Natural killer cell (primary cell): ENCODE results near the gene DCAF11. TPM values are rescaled to one million over a fixed set of nuclear protein-coding genes. Genes with fewer than 3 reads are reported as not detected.

Experiments used
- ATAC-seq, 3 donors: fragments of 150-1000 bp in 2 of 3; fragments of 200-7000 bp in 1 of 3; cut with Tn5 transposase; 1 replicate in 1 of 3; 2 replicates in 2 of 3; pipeline ENCODE4 v1.10.0; 2021; ENCODE audit warnings: mild to moderate bottlenecking in 2 of 3, moderate library complexity in 2 of 3
- DNase-seq, 2 donors: peaks; one replicate each; pipeline versions ENCODE4 v3.0.0 to v3.0.0-alpha.2; 2013 to 2021; ENCODE audit warnings: mixed read lengths in 1 of 2
- H3K27ac ChIP-seq: one replicate; pipeline ENCODE4 v1.5.1; 2013; ENCODE audit warnings: mild to moderate bottlenecking, low read length
- H3K27me3 ChIP-seq: one replicate; pipeline ENCODE4 v1.6.1; 2013; ENCODE audit warnings: low read length; ENCODE audit not compliant: control insufficient read depth, insufficient read depth
- H3K36me3 ChIP-seq: one replicate; pipeline ENCODE4 v1.6.1; 2013; ENCODE audit warnings: low read length; ENCODE audit not compliant: control insufficient read depth, insufficient read depth
- H3K4me1 ChIP-seq: one replicate; pipeline ENCODE4 v1.6.1; 2013; ENCODE audit warnings: low read length; ENCODE audit not compliant: control insufficient read depth, insufficient read depth
- H3K4me3 ChIP-seq: one replicate; pipeline ENCODE4 v1.5.1; 2013; ENCODE audit warnings: low read length
- H3K9me3 ChIP-seq: one replicate; pipeline ENCODE4 v1.6.1; 2013; ENCODE audit warnings: low read length; ENCODE audit not compliant: control insufficient read depth, insufficient read depth
- H3K27ac Mint-ChIP-seq, 2 donors: one replicate each; pipeline ENCODE4 v1.8.0; 2022; ENCODE audit warnings: mild to moderate bottlenecking in 2 of 2, mixed read lengths in 2 of 2, moderate library complexity in 1 of 2
- H3K27me3 Mint-ChIP-seq, 2 donors: one replicate each; pipeline ENCODE4 v1.8.0; 2022; ENCODE audit warnings: low read depth in 2 of 2, mixed read lengths in 2 of 2
- H3K36me3 Mint-ChIP-seq: one replicate; pipeline ENCODE4 v1.8.0; 2022; ENCODE audit warnings: mixed read lengths
- H3K4me1 Mint-ChIP-seq, 2 donors: one replicate each; pipeline ENCODE4 v1.8.0; 2022; ENCODE audit warnings: mixed read lengths in 2 of 2
- H3K4me3 Mint-ChIP-seq: one replicate; pipeline ENCODE4 v1.8.0; 2022; ENCODE audit warnings: mild to moderate bottlenecking, moderate library complexity, mixed read lengths
- H3K9me3 Mint-ChIP-seq, 2 donors: one replicate each; pipeline ENCODE4 v1.8.0; 2022; ENCODE audit warnings: mixed read lengths in 2 of 2
- CTCF ChIP-seq: fragments of 200-600 bp; IDR thresholded peaks from one replicate; pipeline ENCODE4 v1.8.0; 2022; ENCODE audit warnings: antibody characterized with exemption
- WGBS: methylation state at CpG from one replicate; pipeline ENCODE4 v1.1.7; 2013; ENCODE audit warnings: missing lambda C conversion rate; ENCODE audit not compliant: insufficient coverage; 5-methylcytosine and 5-hydroxymethylcytosine counted together
- intact Hi-C: fragments of 100-400 bp; cut with micrococcal nuclease; formaldehyde crosslinking; loops from one replicate; pipeline ENCODE4 v1.14.2; 2022
- total RNA-seq, 4 donors: library from RNA; stranded (reverse); fragments of 120-200 nt in 1 of 4; gene quantifications; one replicate each; pipeline versions ENCODE4 v1.2.3 to v1.2.4, GENCODE V29; 2013 to 2022

Gene DCAF11
- total RNA-seq, 3 donors from 2014 or later (not counting 1 experiment from before 2014, with no cell fraction given): 77.5 to 99.3 (median 96.3) TPM

DNA sequence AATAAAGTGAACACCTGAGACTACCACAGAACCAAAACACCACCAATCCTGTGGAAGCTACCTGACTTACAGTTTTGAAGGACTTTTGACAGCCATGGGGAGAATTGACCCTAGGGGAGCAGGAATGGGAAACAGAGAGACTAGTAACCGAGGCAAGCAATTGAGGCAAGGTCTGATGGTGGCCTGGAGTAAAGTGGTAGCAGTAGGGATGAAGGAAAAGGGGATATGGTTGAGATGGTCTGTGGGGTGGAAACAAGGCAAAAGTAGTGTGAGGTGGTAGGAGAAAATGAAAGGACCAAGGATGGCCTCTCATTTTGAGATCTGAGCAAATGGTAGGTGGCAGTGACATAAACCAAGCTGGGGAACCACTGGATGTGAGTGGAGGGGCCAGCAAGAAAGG lies 42.3 kb downstream of the DCAF11 start:
- DNase-seq (no peak), ATAC-seq (no peak)
- WGBS: 92% methylated on average over 1 of the region's 1 CpG
- Mint-ChIP-seq H3K27me3 (no peaks in the 10 kb centered on the region), H3K9me3 (no peaks in the 10 kb centered on the region), H3K27ac (no peak overlapping the region), H3K36me3 (no peaks in the 10 kb centered on the region), H3K4me1 (peaks cover 13 to 22% of the 10 kb centered on the region in 2 donors), H3K4me3 (no peak overlapping the region)
- Histone ChIP-seq H3K27ac (no peak overlapping the region), H3K9me3 (no peaks in the 10 kb centered on the region), H3K4me1 (peaks cover 10% of the 10 kb centered on the region), H3K27me3 (no peaks in the 10 kb centered on the region), H3K4me3 (no peak overlapping the region), H3K36me3 (peaks cover 64% of the 10 kb centered on the region)
- intact Hi-C loops: no loop called here
- TF ChIP-seq CTCF: no peak

DNA sequence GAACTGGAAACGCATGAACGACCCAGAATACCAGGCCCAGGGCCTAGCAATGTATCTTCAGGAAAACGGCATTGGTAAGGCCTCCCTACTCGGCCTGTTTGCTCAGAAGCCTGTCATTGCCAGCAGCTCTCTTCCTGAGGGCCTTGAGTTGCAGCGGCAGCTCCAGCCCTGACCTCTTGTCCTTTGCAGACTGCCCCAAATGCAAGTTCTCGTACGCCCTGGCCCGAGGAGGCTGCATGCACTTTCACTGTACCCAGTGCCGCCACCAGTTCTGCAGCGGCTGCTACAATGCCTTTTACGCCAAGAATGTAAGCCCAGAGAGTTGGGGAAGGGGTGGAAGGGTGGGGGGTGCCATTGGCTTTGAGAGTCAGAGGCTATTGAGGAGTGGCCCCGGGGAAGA lies 42.8 kb downstream of the DCAF11 start:
- WGBS: 98% methylated on average over 12 of the region's 12 CpGs
- intact Hi-C loops: no loop called here

GRCh38 chr14:24159777-24160498 lies 45.4 kb downstream of the DCAF11 start:
- TF ChIP-seq CTCF: no peak
- WGBS: 92% methylated on average over 11 of the region's 11 CpGs
- Mint-ChIP-seq H3K27me3 (no peaks in the 10 kb centered on the region), H3K27ac (peak overlapping the region; percentile 97), H3K36me3 (no peaks in the 10 kb centered on the region), H3K4me1 (peaks cover 33 to 49% of the 10 kb centered on the region in 2 donors), H3K4me3 (peak overlapping the region; percentile 21), H3K9me3 (no peaks in the 10 kb centered on the region)
- ATAC-seq (no peak), DNase-seq (no peak)
- Histone ChIP-seq H3K27me3 (no peaks in the 10 kb centered on the region), H3K4me3 (no peak overlapping the region), H3K27ac (peak overlapping the region; percentile 94), H3K4me1 (peaks cover 37% of the 10 kb centered on the region), H3K9me3 (no peaks in the 10 kb centered on the region), H3K36me3 (peaks cover 74% of the 10 kb centered on the region)
- intact Hi-C loops: loop anchor here (2.0 kb wide), 1 partner anchor 101 kb away; no protein-coding TSS in a partner anchor

More for the DNA sequence above, 42.8 kb downstream of the DCAF11 start:
- Mint-ChIP-seq H3K4me3 (no peak overlapping the region), H3K36me3 (no peaks in the 10 kb centered on the region), H3K27me3 (no peaks in the 10 kb centered on the region), H3K9me3 (no peaks in the 10 kb centered on the region), H3K27ac (no peak overlapping the region), H3K4me1 (peaks cover 18 to 27% of the 10 kb centered on the region in 2 donors)
- no peak for ATAC-seq
- Histone ChIP-seq H3K4me1 (peaks cover 15% of the 10 kb centered on the region), H3K4me3 (no peak overlapping the region), H3K27ac (no peak overlapping the region), H3K27me3 (no peaks in the 10 kb centered on the region), H3K36me3 (peaks cover 62% of the 10 kb centered on the region), H3K9me3 (no peaks in the 10 kb centered on the region)
- DNase-seq: no peak
- TF ChIP-seq CTCF: no peak
